Glomerular visceral epithelial cell (primary cell): ENCODE data around the gene POT1.

Source experiments
- DNase-seq: peaks from one replicate; pipeline ENCODE4 v3.0.0-alpha.2; 2016; ENCODE audit errors: extremely low spot score

The POT1 gene

DNA sequence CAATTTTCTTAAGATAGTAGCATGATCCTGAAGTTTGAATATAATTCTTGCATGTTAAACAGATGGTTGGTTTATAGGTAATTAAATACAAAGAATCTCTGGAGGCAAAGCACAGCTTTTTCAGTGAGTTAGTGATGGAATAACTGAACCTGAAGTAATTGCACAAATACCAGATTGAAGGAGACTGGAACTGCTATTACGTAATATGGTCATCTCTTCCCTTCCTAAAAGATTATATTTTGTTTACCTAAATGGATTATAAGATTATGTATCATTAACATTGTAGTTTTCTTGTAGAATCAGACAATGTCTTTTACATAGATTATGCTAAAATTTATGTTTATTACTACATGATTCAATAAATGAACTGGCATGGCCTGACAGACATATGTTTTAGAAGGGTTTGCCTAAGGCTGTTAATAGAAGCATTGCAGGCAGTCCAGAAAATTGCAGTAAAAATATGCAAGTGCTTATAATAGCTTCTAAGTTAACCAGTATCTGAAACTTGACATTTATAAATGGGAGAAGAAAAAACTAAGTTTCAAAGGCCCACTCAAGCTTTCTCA is 128.2 kb downstream of the POT1 start:
- DNase-seq: no peak

DNA sequence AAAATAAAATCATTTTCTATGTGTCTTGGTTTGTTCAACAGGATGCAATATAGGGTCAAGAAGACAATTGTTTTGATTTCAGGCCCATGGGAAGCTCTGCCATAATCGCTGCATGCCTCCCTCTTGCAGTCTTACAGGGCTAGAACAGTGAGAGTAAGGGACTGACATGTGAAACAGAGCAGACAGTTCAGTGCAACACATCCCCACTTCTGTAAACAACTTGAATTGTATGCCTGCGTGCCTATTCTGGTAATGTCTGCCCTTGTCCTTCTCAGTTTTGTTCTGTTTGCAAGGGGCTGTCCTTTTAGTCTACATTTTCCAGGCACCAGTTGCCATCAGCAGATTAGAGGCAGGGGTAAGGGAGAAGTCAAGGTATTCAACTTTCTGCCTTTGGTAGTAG is 129.2 kb downstream of the POT1 start:
- DNase-seq: no peak

DNA sequence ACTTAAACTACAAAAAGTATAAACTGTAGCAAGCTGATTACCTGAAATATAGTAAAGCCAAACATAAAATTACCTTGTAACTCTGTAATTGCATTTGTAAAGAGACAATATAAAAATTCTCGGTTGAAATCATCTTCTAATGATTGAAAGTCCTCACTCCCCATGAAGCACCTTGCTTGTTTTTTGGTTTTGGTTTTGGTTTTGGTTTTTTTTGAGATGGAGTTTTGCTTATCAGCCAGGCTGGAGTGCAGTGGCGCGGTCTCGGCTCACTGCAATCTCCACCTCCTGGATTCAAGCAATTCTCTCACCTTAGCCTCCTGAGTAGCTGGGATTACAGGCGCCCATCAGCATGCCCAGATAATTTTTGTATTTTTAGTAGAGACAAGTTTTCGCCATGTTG is 130.2 kb downstream of the POT1 start:
- no peak for DNase-seq

DNA sequence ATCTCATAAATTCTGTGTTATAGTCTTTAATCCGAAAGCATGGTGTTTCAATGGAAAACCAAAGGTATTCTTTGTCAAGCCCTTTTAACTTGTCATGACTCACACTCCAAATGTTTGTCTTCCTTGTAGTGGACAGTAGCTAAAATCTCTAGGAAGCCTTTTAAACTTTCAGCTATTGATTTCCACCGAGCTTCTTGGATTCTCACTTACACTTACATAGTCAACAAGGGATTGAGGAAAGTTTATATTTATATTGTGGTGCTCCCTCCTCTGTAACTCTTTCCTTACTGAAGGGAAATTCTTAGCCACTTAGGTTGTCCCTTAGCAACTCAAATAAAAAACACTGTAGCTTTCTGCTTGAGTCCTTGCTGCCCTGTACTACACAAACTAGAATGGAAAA is 132.9 kb downstream of the POT1 start:
- DNase-seq: no peak

DNA sequence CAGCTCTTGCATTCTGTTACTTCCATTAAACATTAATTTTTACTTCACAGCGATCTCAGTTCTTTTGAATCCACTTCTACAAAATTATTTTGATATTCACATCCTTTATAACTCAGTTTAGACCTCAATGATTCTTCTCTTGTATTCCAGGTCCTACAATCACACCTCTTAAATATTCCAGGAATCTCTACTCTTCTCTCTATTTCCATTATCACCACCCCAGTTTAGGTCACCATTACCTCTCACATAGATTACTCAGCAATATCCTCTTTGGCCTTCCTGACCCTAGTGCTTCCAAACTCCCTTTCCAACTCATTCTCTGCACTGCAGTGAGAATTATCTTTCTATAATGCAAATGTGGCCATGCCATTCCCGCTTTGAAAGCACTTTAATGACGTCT is 136.9 kb downstream of the POT1 start:
- DNase-seq: no peak

DNA sequence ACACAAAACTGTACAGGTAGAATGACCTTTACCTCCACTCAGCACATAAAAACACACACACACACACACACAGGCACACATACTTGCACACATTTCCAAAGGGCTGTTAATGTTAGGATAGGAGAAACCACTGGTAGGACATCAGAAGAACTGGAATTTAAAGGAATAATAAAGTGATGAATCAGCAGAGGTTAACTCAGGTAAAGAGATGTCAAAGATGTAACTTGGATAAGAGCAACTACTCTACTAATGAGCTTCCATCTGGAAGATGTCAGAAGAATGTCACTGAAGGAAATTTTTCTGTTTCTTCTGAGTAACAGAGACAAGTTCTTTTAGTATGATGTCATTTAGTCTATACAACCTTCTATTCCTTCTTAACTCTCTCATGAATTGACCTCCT is 137.6 kb downstream of the POT1 start:
- peak; percentile 3 for DNase-seq

DNA sequence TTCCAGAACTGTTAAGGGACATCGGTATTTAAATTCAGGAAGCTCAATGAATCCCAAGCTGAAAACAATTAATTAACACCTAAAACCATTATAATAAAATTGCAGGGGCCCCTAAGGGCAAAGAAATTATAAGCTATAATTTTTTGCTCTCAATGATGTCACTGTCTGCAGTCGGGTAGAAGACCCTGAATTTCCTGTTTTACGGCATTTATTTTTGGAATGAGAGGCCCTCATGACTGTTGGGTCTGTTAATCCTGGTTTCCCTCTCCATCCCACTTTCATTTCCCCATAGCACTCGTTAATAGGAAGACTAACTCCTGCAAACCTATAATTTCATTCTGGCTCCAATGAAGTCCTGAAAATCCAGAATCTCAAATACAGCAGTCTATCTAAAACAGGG is 138.2 kb downstream of the POT1 start:
- no peak for DNase-seq

DNA sequence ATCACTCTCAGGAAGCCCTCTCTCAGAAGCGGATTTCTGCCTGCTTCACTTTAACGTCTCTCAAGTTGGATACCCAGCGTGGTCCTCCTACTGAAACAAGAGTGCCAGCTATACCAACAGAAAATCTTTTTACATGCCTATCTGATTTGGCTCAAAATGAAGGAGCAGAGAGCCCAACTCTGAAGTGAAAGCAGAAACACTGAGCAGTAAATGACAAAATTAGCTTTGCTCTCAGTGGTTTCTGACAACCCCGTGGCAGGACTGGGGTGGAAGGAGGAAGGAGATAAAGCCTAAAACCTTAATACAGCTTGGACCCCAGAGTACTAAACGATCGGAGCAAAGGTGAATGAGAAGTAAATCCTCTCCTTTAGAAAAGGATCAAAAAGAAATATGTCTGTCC is 139.0 kb downstream of the POT1 start:
- DNase-seq: no peak

DNA sequence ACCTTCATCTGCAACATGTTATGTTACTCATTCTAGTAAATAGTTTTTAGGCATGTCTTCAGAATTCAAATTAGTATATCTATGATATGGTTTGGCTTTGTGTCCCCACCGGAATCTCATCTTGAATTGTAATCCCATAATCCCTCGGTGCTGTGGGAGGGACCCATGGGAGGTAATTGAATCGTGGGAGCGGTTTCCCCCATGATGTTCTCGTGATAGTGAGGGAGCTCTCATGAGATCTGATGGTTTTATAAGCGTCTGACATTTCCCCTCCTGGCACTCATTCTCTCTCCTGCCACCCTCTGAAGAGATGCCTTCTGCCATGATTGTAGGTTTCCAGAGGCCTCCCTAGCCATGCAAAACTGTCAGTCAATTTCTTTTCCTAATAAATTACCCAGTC is 143.6 kb downstream of the POT1 start:
- no peak for DNase-seq

DNA sequence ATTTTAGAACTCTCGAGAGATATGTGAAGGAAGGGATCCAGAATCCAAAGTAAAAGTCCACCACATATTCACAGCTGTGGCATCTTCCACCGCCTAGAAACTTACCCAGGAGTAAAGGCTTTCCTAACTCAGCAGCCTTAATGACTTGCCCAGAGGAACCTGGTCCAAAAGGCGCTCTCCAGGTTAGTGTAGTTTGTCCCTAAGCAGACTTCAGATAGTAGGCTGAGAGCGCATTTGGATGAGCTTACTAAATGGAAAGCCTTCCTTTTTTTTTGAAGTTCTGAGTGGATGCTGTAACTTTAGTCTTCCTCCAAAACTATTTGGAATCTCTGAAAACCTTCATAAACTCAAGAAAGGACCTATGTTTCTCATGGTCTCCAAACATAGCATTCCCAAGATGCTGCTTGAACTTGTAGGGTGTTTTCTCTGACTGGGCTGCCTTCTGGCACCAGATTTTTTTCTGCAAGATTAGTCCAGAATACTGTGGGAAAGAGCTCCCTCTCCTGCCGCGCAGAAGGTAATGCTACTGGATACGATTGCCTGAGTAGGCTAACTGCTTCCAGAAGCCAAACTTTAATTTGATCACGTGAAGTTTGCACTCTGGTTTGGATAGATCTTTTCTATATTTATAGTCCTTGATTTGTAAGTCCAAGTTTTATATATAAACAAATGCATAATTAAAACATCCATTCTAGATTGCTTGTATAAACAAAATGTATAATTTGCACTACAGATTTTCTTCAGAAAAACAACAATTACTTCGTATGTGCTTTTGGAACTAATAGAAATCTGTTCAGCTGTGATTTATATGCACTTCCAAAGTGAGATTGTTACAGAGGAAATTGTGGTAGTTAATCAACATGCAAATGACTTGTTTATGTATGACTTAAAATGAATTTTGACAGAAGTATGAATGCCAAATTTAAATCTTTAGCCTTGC is 144.5 kb downstream of the POT1 start:
- peak; percentile 62 for DNase-seq

DNA sequence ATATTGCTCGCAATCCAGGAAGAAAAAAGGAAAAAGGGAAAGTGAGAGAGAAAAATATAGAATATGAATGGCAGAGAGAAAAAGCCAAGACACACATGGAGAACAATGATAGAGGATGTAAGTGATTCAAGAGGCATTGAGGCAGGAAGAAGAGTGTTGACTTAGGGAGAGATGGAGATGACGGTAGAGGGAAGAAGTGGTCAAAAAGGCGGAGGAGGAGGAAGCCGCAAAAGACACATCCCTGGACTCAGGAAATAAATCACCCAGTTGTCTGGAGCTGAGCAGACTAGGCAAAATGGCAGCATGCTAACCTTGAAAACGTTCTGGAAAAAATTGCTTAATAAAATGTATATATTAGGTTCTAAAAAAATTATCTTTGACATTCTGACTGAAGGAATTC is 146.4 kb downstream of the POT1 start:
- no peak for DNase-seq

DNA sequence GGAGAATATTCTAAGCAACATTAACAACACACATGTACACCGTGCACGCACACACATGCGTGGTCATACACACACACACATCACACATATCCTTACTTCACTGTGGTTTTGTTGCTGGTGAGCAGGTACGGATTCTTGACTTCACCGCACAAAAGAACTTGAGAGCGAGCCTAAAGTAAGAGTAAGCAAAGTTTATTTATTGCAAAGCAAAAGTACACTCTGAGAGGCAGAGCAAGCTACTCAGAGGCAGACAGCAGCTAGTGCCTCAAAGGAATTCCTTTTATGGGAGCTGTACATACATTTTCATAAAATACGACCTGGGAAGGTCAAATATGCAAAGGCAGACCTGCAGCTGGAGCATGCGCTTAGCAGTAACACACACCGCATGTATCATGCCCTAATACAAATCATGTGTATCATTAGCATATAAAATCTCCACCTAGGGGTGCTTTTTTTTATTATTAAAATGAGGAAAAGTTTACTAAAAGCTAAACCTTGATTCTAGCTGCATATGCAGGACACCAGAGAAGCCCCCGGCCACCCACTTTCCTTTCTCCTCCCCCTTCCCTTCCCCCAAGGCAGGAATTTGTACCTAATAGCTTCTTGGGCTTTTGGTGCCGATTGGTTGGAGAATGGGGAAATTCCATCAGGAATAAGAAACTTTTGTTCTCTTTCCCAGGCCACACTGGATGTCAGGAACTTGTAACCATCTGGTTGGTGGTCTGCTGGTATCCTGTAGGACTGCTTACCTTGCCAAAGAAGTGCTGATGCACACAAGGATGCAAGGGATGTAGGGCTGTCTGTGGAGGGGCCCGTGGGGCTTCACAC is 147.5 kb downstream of the POT1 start:
- DNase-seq: no peak

DNA sequence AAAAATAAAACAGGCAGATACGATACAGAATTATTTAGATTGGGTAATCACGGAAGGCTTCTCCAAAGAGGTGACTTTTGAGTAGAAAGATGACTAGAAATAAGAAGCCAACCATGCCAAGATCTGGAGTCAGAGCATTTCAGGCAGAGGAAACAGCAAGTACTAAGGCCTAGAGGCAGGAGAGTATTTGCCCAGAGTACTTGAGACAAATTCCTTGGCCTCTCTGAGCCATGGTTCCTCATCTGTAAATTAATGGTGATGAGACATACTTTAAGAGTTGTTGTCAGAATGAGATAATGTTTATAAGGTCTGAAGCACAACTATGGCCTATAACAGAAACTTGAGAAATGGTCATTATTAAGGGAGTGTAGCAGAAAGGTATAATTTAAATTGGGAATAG is 148.2 kb downstream of the POT1 start:
- DNase-seq: no peak

DNA sequence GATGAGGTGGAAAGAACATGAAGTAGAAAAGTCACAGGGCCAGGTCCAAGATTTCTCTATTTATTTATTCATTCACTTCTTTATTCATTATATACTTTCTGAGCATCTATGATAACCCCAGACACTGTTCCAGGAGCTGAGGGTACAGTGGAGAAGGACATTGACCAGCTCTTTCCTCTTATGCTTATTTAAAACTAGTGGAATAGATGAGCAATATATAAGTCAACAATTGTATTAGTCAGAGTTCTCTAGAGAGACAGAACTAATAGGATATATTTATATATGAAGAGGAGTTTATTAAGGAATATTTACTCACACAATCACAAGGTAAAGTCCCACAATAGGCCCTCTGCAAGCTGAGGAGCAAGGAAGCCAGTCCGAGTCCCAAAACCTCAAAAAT is 149.0 kb downstream of the POT1 start:
- no peak for DNase-seq

DNA sequence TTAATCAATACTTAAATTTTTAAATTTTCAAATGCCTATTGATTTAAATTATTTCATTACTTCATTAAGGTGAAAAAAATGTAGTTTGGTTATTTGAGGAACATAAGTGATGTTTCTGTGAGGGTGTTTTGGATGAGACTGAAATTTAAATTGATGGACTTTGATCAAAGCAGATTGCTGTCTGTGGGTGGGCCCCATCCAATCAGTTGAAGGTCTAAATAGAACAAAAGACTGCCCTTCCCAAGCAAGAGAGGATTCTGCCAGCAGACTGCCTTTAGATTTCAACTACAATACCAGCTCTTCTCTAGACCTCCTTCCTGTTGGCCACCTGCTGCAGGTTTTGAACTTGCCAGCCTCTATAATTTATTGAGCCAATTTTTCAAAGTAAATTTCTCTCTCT is 149.6 kb downstream of the POT1 start:
- DNase-seq: no peak

DNA sequence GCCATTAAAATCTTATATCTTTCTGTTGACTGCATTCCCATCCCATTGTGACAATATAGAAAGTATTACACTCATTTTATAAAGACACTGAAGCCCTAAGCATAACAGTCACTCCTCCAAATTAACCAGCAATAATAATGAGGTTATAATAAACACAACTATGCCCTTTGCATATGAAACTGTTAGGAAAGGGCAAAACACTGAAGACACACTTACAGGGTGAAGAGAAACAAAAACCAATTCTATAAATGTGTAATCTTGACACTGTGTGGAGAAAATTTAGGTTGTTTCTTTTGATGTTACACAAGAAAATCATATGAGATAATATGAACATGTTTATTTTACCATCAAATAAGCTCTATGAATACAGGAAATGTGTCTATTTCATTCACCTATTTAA is 150.0 kb downstream of the POT1 start:
- DNase-seq: no peak

DNA sequence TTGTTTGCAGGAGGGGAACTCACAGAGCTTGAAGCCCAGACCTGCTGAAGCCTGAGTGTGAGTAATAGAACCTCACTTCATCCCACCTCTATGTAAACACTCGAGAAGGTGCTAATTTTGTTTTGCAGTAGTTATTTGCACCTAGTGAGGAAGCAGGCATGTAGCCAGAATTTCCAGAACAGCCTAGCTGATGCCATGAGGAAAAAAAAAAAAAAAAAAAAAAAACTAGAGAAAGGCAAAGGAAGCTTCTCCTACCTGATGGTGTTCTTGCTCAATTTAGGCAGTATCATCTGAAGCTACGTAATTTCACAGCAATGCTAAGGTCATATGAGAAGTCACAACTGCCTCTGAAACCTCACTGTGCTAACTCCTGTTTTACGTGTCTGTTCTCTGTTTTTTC is 150.4 kb downstream of the POT1 start:
- DNase-seq: no peak

DNA sequence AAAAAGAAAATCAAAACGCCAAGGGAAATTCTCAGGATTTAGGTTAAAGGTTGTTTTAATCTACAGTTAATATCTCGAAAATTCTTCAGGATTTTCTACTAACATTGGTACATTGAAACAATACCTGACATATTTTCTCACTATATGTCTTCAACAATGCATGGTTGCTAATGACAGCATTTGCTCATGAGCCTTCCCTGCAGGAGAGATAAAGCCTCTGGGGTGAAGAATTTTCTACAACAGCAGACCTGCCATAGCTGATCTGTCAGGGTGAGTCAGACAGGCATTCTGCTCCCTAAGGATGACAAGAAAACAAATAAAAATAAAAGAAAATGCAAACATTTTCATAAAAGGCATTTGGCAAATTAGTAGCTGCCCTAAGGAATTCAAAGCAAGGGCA is 152.4 kb downstream of the POT1 start:
- DNase-seq: no peak

DNA sequence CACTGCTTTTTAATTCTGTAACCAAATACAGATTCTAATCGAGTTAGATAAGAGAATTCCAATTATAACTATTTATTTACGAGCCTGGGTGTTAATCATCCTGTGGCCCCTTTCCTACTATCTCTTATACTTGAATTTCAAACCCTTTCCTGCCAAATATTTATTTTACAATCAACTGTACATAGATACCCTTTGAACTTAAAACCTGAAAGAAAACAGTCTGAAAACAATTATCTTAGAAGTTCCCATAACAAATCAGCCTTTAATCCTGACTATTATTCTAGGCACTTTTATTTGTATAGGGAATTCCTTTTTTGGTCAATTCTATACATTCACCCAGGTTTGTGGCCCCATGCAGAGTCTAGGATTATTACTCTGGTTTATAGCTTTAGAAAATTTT is 153.5 kb downstream of the POT1 start:
- no peak for DNase-seq

DNA sequence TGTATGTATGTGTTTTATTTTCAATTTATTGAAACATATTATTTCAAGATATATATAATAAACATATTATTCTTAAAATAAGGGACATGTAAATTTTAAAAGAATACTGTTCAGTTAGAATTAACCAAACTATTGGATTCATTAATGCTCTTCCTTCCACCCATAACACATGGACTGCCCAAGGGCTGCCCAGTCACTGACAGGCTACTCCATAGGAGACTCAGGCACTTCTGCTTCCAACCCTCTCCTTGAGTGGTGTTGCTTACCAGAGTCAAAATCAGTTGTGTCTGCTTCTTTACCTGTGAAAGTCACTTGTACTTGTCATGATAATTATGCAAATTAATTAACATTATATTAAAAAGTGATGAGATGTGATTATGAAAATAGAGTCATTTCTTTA is 154.2 kb downstream of the POT1 start:
- no peak for DNase-seq

DNA sequence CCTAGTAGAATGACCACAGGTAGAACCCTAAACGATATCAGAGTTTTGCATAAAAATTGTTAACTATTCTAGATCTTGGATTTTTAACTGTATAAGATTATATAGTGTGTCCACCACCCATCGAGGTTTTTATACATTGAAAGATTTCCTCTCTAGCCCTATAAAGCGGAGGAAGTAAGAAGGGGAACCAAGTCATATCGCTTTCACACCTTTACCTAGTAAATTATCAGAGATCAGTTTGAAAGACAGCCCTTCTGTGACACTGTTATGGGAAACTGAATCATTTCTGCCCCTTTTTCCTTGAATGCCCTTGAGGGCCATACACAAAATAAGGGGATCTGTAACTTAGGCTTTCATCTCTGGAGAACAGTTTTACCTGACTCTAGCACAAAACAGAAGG is 155.7 kb downstream of the POT1 start:
- DNase-seq: no peak

DNA sequence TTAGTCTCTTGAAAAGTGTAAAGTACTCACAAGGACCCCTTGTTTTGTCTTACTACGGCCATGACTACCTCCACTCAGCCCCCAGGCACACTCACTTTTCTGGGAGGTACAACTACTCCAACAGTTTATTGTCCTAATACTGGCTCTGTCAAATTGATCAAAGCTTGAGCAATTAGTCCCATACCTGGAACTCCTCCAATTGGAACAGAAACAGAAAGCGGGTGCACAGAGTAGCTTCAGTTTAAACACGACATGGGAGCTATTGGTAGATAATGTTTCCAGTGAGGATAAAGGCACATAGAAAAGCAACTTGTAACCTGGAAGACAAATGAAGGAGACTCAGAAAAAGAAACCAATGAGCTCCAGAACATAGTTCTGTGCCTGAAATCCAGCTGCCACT is 156.3 kb downstream of the POT1 start:
- no peak for DNase-seq
